CD14-positive monocyte (primary cell): Measurements from ENCODE around the gene RC3H1. TPM values are rescaled to one million over a fixed set of nuclear protein-coding genes. Genes with fewer than 3 reads are reported as not detected.

Experiments used
- DNase-seq, 3 donors: peaks; one replicate each; pipeline ENCODE4 v3.0.0-alpha.2; 2011 to 2022
- H2AFZ ChIP-seq: 2 replicates; pipeline ENCODE4 v1.6.0; 2012; ENCODE audit warnings: mild to moderate bottlenecking, low read depth, low read length, inconsistent platforms; ENCODE audit not compliant: insufficient read depth, poor library complexity, severe bottlenecking
- H3K27ac ChIP-seq, 2 donors: 1 replicate in 1 of 2; 2 replicates in 1 of 2; pipeline ENCODE4 v1.5.1; 2012 to 2013; ENCODE audit warnings: low read length in 2 of 2, control low read depth in 1 of 2, inconsistent platforms in 1 of 2, low read depth in 1 of 2, mild to moderate bottlenecking in 1 of 2
- H3K27me3 ChIP-seq, 2 donors: one replicate each; pipeline versions ENCODE4 v1.6.0 to v1.6.1; 2011 to 2013; ENCODE audit warnings: low read length in 2 of 2; ENCODE audit not compliant: control insufficient read depth in 2 of 2, insufficient read depth in 2 of 2
- H3K36me3 ChIP-seq, 2 donors: replicated peaks in 1 of 2; 1 replicate in 1 of 2; 2 replicates in 1 of 2; pipeline versions ENCODE4 v1.5.1 to v1.6.1; 2012 to 2013; ENCODE audit warnings: low read length in 2 of 2, control low read depth in 1 of 2, inconsistent platforms in 1 of 2, mild to moderate bottlenecking in 1 of 2; ENCODE audit not compliant: insufficient read depth in 2 of 2, control insufficient read depth in 1 of 2
- H3K4me1 ChIP-seq, 2 donors: 1 replicate in 1 of 2; 2 replicates in 1 of 2; pipeline versions ENCODE4 v1.5.1 to v1.6.1; 2012 to 2013; ENCODE audit warnings: low read length in 2 of 2, control low read depth in 1 of 2, inconsistent platforms in 1 of 2, mild to moderate bottlenecking in 1 of 2, moderate library complexity in 1 of 2; ENCODE audit not compliant: insufficient read depth in 2 of 2, control insufficient read depth in 1 of 2
- H3K4me2 ChIP-seq: replicated peaks from 2 replicates; pipeline ENCODE3; 2012; ENCODE audit warnings: low read length, moderate library complexity, mild to moderate bottlenecking; ENCODE audit not compliant: poor library complexity, severe bottlenecking; ENCODE audit errors: extremely low read depth
- H3K4me3 ChIP-seq, 3 experiments: fragments of 200-600 bp in 1 of 3; sonication (generic) in 1 of 3; replicated peaks in 1 of 3; 1 replicate in 2 of 3; 2 replicates in 1 of 3; pipeline ENCODE4 v1.5.1; 2011 to 2013; ENCODE audit warnings: low read length in 3 of 3, mild to moderate bottlenecking in 3 of 3, control low read depth in 2 of 3, low read depth in 2 of 3, inconsistent platforms in 1 of 3, moderate library complexity in 1 of 3
- H3K79me2 ChIP-seq: 2 replicates; pipeline ENCODE4 v1.6.0; 2012; ENCODE audit warnings: mild to moderate bottlenecking, control low read depth, inconsistent platforms, low read length, moderate library complexity; ENCODE audit not compliant: insufficient read depth
- H3K9ac ChIP-seq: 2 replicates; pipeline ENCODE4 v1.6.0; 2017; ENCODE audit warnings: low read length, mild to moderate bottlenecking; ENCODE audit not compliant: insufficient read depth, poor library complexity, severe bottlenecking
- H3K9me3 ChIP-seq, 2 donors: replicated peaks in 1 of 2; 1 replicate in 1 of 2; 2 replicates in 1 of 2; pipeline versions ENCODE4 v1.5.1 to v1.6.1; 2012 to 2013; ENCODE audit warnings: low read length in 2 of 2, control low read depth in 1 of 2; ENCODE audit not compliant: control insufficient read depth in 1 of 2, insufficient read depth in 1 of 2
- H4K20me1 ChIP-seq: 2 replicates; pipeline ENCODE4 v1.6.0; 2012; ENCODE audit warnings: mild to moderate bottlenecking, low read length, control low read depth, moderate library complexity; ENCODE audit not compliant: insufficient read depth
- H3K27ac Mint-ChIP-seq, 7 donors: one replicate each; pipeline ENCODE4 v1.8.0; 2020; ENCODE audit warnings: mild to moderate bottlenecking in 7 of 7, mixed read lengths in 7 of 7, moderate library complexity in 6 of 7, inconsistent platforms in 2 of 7
- H3K27me3 Mint-ChIP-seq, 3 donors: one replicate each; pipeline ENCODE4 v1.8.0; 2021 to 2022; ENCODE audit warnings: low read depth in 3 of 3, mild to moderate bottlenecking in 3 of 3, mixed read lengths in 3 of 3, moderate library complexity in 3 of 3, inconsistent platforms in 1 of 3
- H3K36me3 Mint-ChIP-seq, 2 donors: one replicate each; pipeline ENCODE4 v1.8.0; 2020; ENCODE audit warnings: mixed read lengths in 2 of 2, inconsistent platforms in 1 of 2, mild to moderate bottlenecking in 1 of 2
- H3K4me1 Mint-ChIP-seq: one replicate; pipeline ENCODE4 v1.8.0; 2020; ENCODE audit warnings: mild to moderate bottlenecking, mixed read lengths
- H3K4me3 Mint-ChIP-seq, 2 donors: one replicate each; pipeline ENCODE4 v1.8.0; 2020; ENCODE audit warnings: mild to moderate bottlenecking in 2 of 2, mixed read lengths in 2 of 2, moderate library complexity in 1 of 2
- H3K9me3 Mint-ChIP-seq, 7 donors: one replicate each; pipeline ENCODE4 v1.8.0; 2020 to 2022; ENCODE audit warnings: mixed read lengths in 7 of 7, mild to moderate bottlenecking in 6 of 7, moderate library complexity in 6 of 7, inconsistent platforms in 2 of 7
- WGBS: methylation state at CpG from one replicate; pipeline ENCODE4 v1.1.5; 2013; ENCODE audit warnings: missing lambda C conversion rate; ENCODE audit not compliant: insufficient coverage; 5-methylcytosine and 5-hydroxymethylcytosine counted together
- intact Hi-C, 2 donors: fragments of 100-400 bp; cut with micrococcal nuclease; formaldehyde crosslinking; loops; one replicate each; pipeline versions ENCODE4 v1.15.0 to v1.15.1; 2023
- polyA plus RNA-seq, 3 donors: library from polyadenylated mRNA; depleted of rRNA in 1 of 3; unstranded in 2 of 3; stranded (reverse) in 1 of 3; fragments of 300-500 nt in 2 of 3; fragments of >200 nt in 1 of 3; fragmentation: Illumina TruSeq in 2 of 3; gene quantifications; 1 replicate in 2 of 3; 2 replicates in 1 of 3; pipeline ENCODE4 v1.2.3, GENCODE V29; 2012 to 2021
- TF ChIP-seq, protein P1 (sequence below): fragments of 200-600 bp; IDR thresholded peaks from one replicate; pipeline ENCODE4 v1.8.0; 2022; ENCODE audit warnings: antibody characterized with exemption, mild to moderate bottlenecking

Gene RC3H1
- polyA plus RNA-seq, 3 donors, result 3.8 to 17.3 (median 7.8) TPM

DNA sequence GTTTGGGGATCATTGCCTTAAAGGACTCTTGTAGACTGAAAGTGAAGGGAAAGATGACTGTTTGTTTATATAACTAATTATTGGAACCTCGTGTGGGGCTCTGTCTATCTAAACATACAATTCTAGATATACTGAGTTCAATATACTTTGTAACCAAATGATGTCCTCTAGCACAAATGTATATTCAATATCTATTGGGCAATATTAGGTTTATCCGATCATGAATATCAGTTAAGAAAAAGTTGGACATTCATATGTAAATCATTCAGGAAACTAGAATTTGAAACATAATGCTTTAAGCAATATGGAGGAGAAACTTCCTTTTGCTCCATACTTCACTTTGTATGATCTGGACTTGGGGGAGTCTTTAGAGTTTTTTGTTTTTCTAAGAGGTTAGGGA lies 8.9 kb upstream of the RC3H1 start:
- DNase-seq, result no peak
- Histone ChIP-seq H3K27ac (no peak overlapping the region), H3K4me1 (no peaks in the 10 kb centered on the region), H3K27me3 (no peaks in the 10 kb centered on the region), H3K9me3 (no peaks in the 10 kb centered on the region), H3K36me3 (no peaks in the 10 kb centered on the region), H3K4me3 (no peak overlapping the region), H3K4me2 (no peak overlapping the region), H3K79me2 (no peaks in the 10 kb centered on the region), H3K9ac (no peak overlapping the region), H4K20me1 (no peaks in the 10 kb centered on the region), H2AFZ (no peak overlapping the region)
- Mint-ChIP-seq H3K27ac (no peak overlapping the region), H3K4me3 (no peak overlapping the region), H3K27me3 (peaks cover 0 to 3% (median 0%) of the 10 kb centered on the region in 3 donors), H3K4me1 (no peaks in the 10 kb centered on the region), H3K9me3 (no peaks in the 10 kb centered on the region), H3K36me3 (no peaks in the 10 kb centered on the region)
- no CpG with 5 or more reads among the region's 2 CpGs for WGBS
- intact Hi-C loops, result no loop called here
- TF ChIP-seq, protein P1, sequence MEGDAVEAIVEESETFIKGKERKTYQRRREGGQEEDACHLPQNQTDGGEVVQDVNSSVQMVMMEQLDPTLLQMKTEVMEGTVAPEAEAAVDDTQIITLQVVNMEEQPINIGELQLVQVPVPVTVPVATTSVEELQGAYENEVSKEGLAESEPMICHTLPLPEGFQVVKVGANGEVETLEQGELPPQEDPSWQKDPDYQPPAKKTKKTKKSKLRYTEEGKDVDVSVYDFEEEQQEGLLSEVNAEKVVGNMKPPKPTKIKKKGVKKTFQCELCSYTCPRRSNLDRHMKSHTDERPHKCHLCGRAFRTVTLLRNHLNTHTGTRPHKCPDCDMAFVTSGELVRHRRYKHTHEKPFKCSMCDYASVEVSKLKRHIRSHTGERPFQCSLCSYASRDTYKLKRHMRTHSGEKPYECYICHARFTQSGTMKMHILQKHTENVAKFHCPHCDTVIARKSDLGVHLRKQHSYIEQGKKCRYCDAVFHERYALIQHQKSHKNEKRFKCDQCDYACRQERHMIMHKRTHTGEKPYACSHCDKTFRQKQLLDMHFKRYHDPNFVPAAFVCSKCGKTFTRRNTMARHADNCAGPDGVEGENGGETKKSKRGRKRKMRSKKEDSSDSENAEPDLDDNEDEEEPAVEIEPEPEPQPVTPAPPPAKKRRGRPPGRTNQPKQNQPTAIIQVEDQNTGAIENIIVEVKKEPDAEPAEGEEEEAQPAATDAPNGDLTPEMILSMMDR, result no peak

DNA sequence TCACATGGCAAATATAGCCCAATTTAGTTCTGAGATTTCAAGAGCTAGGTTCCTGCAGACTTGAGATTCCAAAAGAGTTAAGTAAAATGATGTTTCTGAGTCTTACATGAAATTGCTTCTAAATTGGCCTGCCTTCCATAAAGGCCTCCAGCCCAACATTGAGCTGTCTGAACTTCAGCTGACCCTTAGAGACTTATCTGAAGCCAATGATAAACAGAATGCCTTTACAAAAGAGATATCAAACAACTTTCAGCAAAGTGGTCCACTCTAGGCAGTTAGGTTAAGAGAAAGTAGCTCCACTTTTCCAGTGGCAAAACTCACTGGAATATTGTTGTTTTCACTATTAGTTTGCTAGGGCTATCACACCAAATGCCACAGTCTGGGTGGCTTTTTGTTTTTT lies 6.3 kb upstream of the RC3H1 start:
- intact Hi-C loops, result loop anchor here (10.0 kb wide), 3 partner anchors 126 to 976 kb away; partner anchors contain the start of genes RABGAP1L (in 2 of the 2) and CACYBP (in 1 of the 2)
- no peak overlapping the region for H3K4me2 ChIP-seq

More for the DNA sequence above, 6.3 kb upstream of the RC3H1 start:
- no peak overlapping the region for H3K9ac ChIP-seq
- no peaks in the 10 kb centered on the region for H4K20me1 ChIP-seq
- no peaks in the 10 kb centered on the region for H3K27me3 ChIP-seq
- H3K4me1 ChIP-seq, result peaks cover 5% of the 10 kb centered on the region in 2 donors
- H3K4me3 ChIP-seq, result no peak overlapping the region
- Mint-ChIP-seq H3K36me3 (no peaks in the 10 kb centered on the region), H3K27me3 (peaks cover 0 to 3% (median 0%) of the 10 kb centered on the region in 3 donors), H3K9me3 (peaks cover 0 to 2% (median 0%) of the 10 kb centered on the region in 7 donors), H3K4me3 (no peak overlapping the region), H3K27ac (no peak overlapping the region), H3K4me1 (peaks cover 4% of the 10 kb centered on the region)
- H2AFZ ChIP-seq, result no peak overlapping the region
- TF ChIP-seq, protein P1, result no peak
- no peak overlapping the region for H3K27ac ChIP-seq
- no peaks in the 10 kb centered on the region for H3K79me2 ChIP-seq
- no peaks in the 10 kb centered on the region for H3K9me3 ChIP-seq
- no peaks in the 10 kb centered on the region for H3K36me3 ChIP-seq
- no peak for DNase-seq
